GM12878 (cell line): ENCODE results near the gene SPC24. TPM values are rescaled to one million over a fixed set of nuclear protein-coding genes. Genes with fewer than 3 reads are reported as not detected.
"Not testable (repeated sequence)": the region's sequence is repeated elsewhere in the genome, so short reads cannot be mapped to it uniquely, and the experiment has no call there.

ENCODE experiments used
- ATAC-seq: fragments of 200-7000 bp; cut with Tn5 transposase; 3 replicates; pipeline ENCODE4 v1.9.1; 2020; ENCODE audit warnings: mild to moderate bottlenecking, moderate library complexity
- BruUV-seq: library from RNA; stranded (reverse); fragments of 400-500 nt; replicated peaks from 2 replicates; lab custom pipeline; 2021; lab: Mats Ljungman, UMichigan
- CTCF ChIA-PET: fragments of 300-600 bp; sonication (Branson Sonifier 250); formaldehyde crosslinking; extraction: SDS; loops from one replicate; lab custom pipeline; 2021; ENCODE audit warnings: inconsistent platforms; lab: Yijun Ruan, JAX
- POLR2A ChIA-PET: fragments of 350-600 bp; formaldehyde crosslinking; extraction: SDS; loops from one replicate; lab custom pipeline; 2021; ENCODE audit warnings: inconsistent platforms; lab: Charles Lee
- RAD21 ChIA-PET: fragments of 300-600 bp; sonication (Branson Sonifier 250); formaldehyde crosslinking; loops from one replicate; lab custom pipeline; 2023; ENCODE audit warnings: antibody characterized with exemption; ENCODE audit not compliant: unreplicated experiment; lab: Charles Lee
- SMC1A ChIA-PET: fragments of 300-600 bp; sonication (Branson Sonifier 250); formaldehyde crosslinking; loops from one replicate; lab custom pipeline; 2023; ENCODE audit not compliant: unreplicated experiment, uncharacterized antibody; lab: Charles Lee
- DNase-seq: peaks from one replicate; pipeline ENCODE4 v3.0.0-alpha.2; 2011; ENCODE audit warnings: low read depth, low spot score
- FAIRE-seq: peaks from 3 replicates; lab custom pipeline; 2011; peaks lifted over from hg19 to GRCh38; lab: Jason Lieb, UNC
- H2AFZ ChIP-seq: 2 replicates; pipeline ENCODE4 v1.6.0; 2011; ENCODE audit warnings: low read depth, low read length, control low read depth; ENCODE audit not compliant: control insufficient read depth
- H3K27ac ChIP-seq: 2 replicates; pipeline ENCODE4 v1.5.1; 2011; ENCODE audit warnings: control low read depth; ENCODE audit not compliant: control insufficient read depth, insufficient read depth
- H3K27me3 ChIP-seq, 2 experiments: replicated peaks in 1 of 2; 2 replicates each; pipeline versions ENCODE4 v1.6.0 to v1.6.1; 2011; ENCODE audit warnings: low read length in 1 of 2; ENCODE audit not compliant: control insufficient read depth in 2 of 2, insufficient read depth in 2 of 2
- H3K36me3 ChIP-seq, 2 experiments: 2 replicates each; pipeline ENCODE4 v1.5.1; 2011; ENCODE audit warnings: low read length in 1 of 2; ENCODE audit not compliant: control insufficient read depth in 2 of 2, insufficient read depth in 2 of 2
- H3K4me1 ChIP-seq: 2 replicates; pipeline ENCODE4 v1.6.1; 2011; ENCODE audit warnings: mild to moderate bottlenecking, low read length, moderate library complexity, mixed read lengths; ENCODE audit not compliant: control insufficient read depth, insufficient read depth
- H3K4me2 ChIP-seq: 2 replicates; pipeline ENCODE4 v1.6.0; 2011; ENCODE audit warnings: control low read depth; ENCODE audit not compliant: control insufficient read depth, insufficient read depth
- H3K4me3 ChIP-seq: fragments of 200-600 bp; sonication (generic); 2 replicates; pipeline ENCODE4 v1.5.1; 2016
- H3K79me2 ChIP-seq: 2 replicates; pipeline ENCODE4 v1.6.0; 2011; ENCODE audit warnings: low read length; ENCODE audit not compliant: control insufficient read depth, insufficient read depth
- H3K9ac ChIP-seq: 2 replicates; pipeline ENCODE4 v1.8.0; 2011; ENCODE audit warnings: low read length, control low read depth, mixed read lengths; ENCODE audit not compliant: control insufficient read depth, insufficient read depth
- H3K9me3 ChIP-seq: replicated peaks from 3 replicates; pipeline ENCODE4 v1.5.1; 2011; ENCODE audit warnings: mild to moderate bottlenecking, low read length; ENCODE audit not compliant: control insufficient read depth, insufficient read depth
- H4K20me1 ChIP-seq: 2 replicates; pipeline ENCODE4 v1.6.0; 2011; ENCODE audit not compliant: control insufficient read depth, insufficient read depth
- FOXM1 ChIP-seq: IDR thresholded peaks from 2 replicates; pipeline ENCODE4 v1.6.1; 2012; ENCODE audit warnings: low read depth, mild to moderate bottlenecking, inconsistent platforms, low read length, moderate library complexity
- NFIC ChIP-seq: IDR thresholded peaks from 2 replicates; pipeline ENCODE4 v1.6.1; 2012; ENCODE audit warnings: low read depth, mild to moderate bottlenecking, inconsistent platforms, low read length, moderate library complexity
- NR2C1 ChIP-seq: fragments of 450-650 bp; IDR thresholded peaks from 2 replicates; pipeline ENCODE4 v1.6.1; 2017; ENCODE audit warnings: antibody characterized with exemption, mild to moderate bottlenecking, moderate library complexity
- YY1 ChIP-seq: IDR thresholded peaks from 2 replicates; pipeline ENCODE4 v1.6.1; 2011; ENCODE audit warnings: low read depth, mild to moderate bottlenecking, low read length
- WGBS: methylation state at CpG from one replicate; pipeline ENCODE4 v1.1.6; 2016; ENCODE audit warnings: low lambda C conversion rate; ENCODE audit not compliant: insufficient replicate concordance, insufficient coverage; ENCODE audit errors: missing lambda C conversion rate; 5-methylcytosine and 5-hydroxymethylcytosine counted together
- in situ Hi-C: fragments of 300-500 bp; cut with MboI; formaldehyde crosslinking; loops from 9 replicates; pipeline ENCODE4 v1.14.3; 2018; ENCODE audit warnings: mixed read lengths
- intact Hi-C: fragments of 100-400 bp; cut with micrococcal nuclease; formaldehyde crosslinking; loops from one replicate; pipeline ENCODE4 v1.14.2; 2022; ENCODE audit not compliant: unreplicated experiment
- polyA plus RNA-seq, 11 experiments: library from polyadenylated mRNA; depleted of rRNA in 4 of 11; unstranded in 6 of 11; stranded (reverse) in 5 of 11; fragments of >200 nt; fragmentation: Nextera tagmentation in 4 of 11; fragmentation: Illumina TruSeq in 1 of 11; extraction: Ambion mirVana in 4 of 11; extraction: Trizol in 1 of 11; gene quantifications; 1 replicate in 1 of 11; 2 replicates in 10 of 11; pipeline versions ENCODE4 v1.2.1 to v1.2.3, GENCODE V29; 2011 to 2016; ENCODE audit warnings: inconsistent platforms in 2 of 11, missing spikeins in 2 of 11, low read depth in 1 of 11
- total RNA-seq, 4 experiments: library from RNA; depleted of rRNA in 3 of 4; stranded (reverse); fragments of >200 nt in 3 of 4; fragmentation: Illumina TruSeq in 1 of 4; extraction: Trizol in 1 of 4; gene quantifications; 2 replicates each; pipeline versions ENCODE4 v1.2.1 to v1.2.3, GENCODE V29; 2013 to 2021
- TF ChIP-seq, protein P1 (sequence below): fragments of 150-350 bp; IDR thresholded peaks from 2 replicates; pipeline ENCODE4 v1.6.1; 2016; ENCODE audit warnings: low read depth, low read length
- TF ChIP-seq, protein P2 (sequence below): IDR thresholded peaks from 2 replicates; pipeline ENCODE4 v1.6.1; 2012; ENCODE audit warnings: low read depth, low read length, improper control_type of control experiment

Gene SPC24
- total and polyA plus RNA-seq, 10 of the 15 experiments (the other 5 are each of a cell fraction or from before 2014, with no cell fraction given), result 9.4 to 72.6 (median 40.7) TPM

DNA sequence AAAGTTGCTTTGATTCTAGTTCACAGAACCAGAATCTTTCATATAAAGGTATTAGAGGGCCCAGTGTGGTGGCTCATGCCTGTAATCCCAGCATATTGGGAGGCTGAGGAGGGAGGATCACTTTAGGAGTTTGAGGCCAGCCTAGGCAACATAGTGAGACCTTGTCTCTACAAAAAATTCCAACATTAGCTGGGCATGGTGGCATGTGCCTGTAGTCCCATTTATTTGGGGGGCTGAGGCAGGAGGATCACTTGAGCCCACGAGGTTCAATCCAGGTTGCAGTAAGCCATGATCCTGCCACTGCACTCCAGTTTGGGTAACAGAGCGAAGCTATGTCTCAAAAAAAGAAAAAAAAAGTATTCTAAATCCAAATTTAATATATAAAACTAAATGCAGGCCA, 57.3 kb downstream of the SPC24 start (continued):
- TF ChIP-seq, protein P1, sequence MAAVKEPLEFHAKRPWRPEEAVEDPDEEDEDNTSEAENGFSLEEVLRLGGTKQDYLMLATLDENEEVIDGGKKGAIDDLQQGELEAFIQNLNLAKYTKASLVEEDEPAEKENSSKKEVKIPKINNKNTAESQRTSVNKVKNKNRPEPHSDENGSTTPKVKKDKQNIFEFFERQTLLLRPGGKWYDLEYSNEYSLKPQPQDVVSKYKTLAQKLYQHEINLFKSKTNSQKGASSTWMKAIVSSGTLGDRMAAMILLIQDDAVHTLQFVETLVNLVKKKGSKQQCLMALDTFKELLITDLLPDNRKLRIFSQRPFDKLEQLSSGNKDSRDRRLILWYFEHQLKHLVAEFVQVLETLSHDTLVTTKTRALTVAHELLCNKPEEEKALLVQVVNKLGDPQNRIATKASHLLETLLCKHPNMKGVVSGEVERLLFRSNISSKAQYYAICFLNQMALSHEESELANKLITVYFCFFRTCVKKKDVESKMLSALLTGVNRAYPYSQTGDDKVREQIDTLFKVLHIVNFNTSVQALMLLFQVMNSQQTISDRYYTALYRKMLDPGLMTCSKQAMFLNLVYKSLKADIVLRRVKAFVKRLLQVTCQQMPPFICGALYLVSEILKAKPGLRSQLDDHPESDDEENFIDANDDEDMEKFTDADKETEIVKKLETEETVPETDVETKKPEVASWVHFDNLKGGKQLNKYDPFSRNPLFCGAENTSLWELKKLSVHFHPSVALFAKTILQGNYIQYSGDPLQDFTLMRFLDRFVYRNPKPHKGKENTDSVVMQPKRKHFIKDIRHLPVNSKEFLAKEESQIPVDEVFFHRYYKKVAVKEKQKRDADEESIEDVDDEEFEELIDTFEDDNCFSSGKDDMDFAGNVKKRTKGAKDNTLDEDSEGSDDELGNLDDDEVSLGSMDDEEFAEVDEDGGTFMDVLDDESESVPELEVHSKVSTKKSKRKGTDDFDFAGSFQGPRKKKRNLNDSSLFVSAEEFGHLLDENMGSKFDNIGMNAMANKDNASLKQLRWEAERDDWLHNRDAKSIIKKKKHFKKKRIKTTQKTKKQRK, result no peak
- no peak for TF ChIP-seq FOXM1
- TF ChIP-seq, protein P2, sequence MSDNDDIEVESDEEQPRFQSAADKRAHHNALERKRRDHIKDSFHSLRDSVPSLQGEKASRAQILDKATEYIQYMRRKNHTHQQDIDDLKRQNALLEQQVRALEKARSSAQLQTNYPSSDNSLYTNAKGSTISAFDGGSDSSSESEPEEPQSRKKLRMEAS, result no peak
- no peak for TF ChIP-seq NR2C1
- no peak for TF ChIP-seq YY1
- no peak for TF ChIP-seq NFIC

DNA sequence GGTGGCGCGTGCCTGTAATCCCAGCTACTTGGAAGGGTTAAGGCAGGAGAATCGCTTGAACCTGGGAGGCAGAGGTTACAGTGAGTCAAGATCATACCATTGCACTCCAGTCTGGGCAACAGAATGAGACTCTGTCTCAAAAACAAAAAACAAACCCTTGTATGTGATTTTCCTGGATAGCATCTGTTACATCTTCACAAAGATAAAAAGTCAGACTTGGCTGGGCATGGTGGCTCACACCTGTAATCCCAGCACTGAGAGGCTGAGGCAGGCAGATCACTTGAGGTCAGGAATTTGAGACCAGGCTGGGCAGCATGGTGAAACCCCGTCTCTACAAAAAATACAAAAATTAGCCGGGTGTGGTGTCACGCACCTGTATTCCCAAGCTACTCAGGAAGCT, 58.2 kb downstream of the SPC24 start:
- RAD21 ChIA-PET, ATAC-seq, H3K9me3 ChIP-seq, H3K4me3 ChIP-seq, H4K20me1 ChIP-seq, DNase-seq, H3K9ac ChIP-seq, FAIRE-seq, H3K27ac ChIP-seq, POLR2A ChIA-PET, in situ Hi-C loops, H2AFZ ChIP-seq, H3K27me3 ChIP-seq, BruUV-seq, H3K4me2 ChIP-seq: not testable (repeated sequence)
- intact Hi-C loops, result loop anchor here (10.0 kb wide), 2 partner anchors 383 to 1687 kb away; partner anchors contain the start of gene DNM2
- Histone ChIP-seq H3K79me2 (peaks cover 63% of the 10 kb centered on the region), H3K36me3 (peaks cover 4 to 28% of the 10 kb centered on the region in 2 experiments), H3K4me1 (peaks cover 32% of the 10 kb centered on the region)
- WGBS, result 91% methylated on average over 6 of the region's 6 CpGs
- SMC1A ChIA-PET, result interaction anchor here (1.0 to 1.3 kb wide), 2 partner anchors 47 to 62 kb away, joined by 3 to 4 read pairs; no protein-coding TSS in a partner anchor
- CTCF ChIA-PET, result interaction anchor here (0.8 to 2.1 kb wide), 5 partner anchors 29 to 226 kb away, joined by 3 to 8 read pairs (median 3); partner anchors contain the start of gene CARM1
